ENCODE results near the gene MASP2. TPM values are rescaled to one million over a fixed set of nuclear protein-coding genes. Genes with fewer than 3 reads are reported as not detected.
"Not testable (repeated sequence)": the region's sequence is repeated elsewhere in the genome, so short reads cannot be mapped to it uniquely, and the experiment has no call there.

The MASP2 gene
- total RNA-seq, 1 donor from 2014 or later, result not detected

DNA sequence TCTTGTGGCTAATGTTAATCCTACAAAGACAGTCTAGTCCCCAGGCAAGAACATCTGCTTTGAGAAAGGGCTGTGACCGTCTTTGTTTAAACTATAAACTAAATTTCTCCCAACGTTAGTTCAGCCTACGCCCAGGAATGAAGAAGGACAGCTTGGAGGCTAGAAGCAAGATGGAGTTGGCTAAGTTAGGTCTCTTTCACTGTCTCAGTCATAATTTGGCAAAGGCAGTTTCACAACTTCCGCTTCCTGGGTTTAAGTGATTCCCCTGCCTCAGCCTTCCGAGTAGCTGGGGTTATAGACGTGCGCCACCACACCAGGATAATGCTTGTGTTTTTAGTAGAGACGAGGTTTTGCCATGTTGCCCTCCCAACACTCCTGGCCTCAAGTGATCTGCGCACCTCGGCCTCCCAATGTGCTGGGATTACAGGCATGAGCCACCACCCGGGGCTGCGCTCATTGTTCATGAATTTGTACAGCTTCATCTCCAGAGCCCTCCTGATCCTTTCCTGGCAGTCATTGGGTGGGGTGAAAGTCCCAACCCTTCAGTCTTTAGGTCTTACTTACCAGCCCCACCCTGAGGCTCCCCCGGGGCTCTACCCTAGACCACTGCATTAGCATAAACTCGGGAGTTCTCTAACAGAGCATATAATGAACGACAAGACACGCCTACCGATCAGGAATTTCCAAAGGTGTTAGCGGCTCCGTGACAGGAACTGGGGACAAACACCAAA, 4.9 kb upstream of the MASP2 start:
- TF ChIP-seq, protein P1, sequence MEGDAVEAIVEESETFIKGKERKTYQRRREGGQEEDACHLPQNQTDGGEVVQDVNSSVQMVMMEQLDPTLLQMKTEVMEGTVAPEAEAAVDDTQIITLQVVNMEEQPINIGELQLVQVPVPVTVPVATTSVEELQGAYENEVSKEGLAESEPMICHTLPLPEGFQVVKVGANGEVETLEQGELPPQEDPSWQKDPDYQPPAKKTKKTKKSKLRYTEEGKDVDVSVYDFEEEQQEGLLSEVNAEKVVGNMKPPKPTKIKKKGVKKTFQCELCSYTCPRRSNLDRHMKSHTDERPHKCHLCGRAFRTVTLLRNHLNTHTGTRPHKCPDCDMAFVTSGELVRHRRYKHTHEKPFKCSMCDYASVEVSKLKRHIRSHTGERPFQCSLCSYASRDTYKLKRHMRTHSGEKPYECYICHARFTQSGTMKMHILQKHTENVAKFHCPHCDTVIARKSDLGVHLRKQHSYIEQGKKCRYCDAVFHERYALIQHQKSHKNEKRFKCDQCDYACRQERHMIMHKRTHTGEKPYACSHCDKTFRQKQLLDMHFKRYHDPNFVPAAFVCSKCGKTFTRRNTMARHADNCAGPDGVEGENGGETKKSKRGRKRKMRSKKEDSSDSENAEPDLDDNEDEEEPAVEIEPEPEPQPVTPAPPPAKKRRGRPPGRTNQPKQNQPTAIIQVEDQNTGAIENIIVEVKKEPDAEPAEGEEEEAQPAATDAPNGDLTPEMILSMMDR (conservative IDR thresholded peaks at IDR 0.05; ENCODE audit: low read depth, low read length), result no peak

DNA sequence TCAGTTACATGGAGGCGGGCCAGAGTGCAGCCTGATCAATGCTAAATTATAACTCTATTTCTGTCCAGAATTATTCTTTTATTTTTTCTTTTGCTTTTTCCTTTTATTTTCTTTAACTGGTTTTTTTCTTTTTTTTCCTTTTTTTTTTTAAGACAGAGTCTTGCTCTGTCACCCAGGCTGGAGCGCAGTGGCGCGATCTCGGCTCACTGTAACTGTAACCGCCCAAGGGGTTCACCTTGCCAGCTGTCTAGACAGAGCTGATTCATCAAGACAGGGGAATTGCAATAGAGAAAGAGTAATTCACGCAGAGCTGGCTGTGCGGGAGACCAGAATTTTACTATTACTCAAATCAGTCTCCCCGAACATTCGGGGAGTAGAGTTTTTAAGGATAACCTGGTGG, 4.1 kb upstream of the MASP2 start:
- DNase-seq (ENCODE audit: low read depth); H3K4me3 ChIP-seq (ENCODE audit: low read depth, low read length): not testable (repeated sequence)

More for the DNA sequence above, 4.9 kb upstream of the MASP2 start:
- DNase-seq (ENCODE audit: low read depth), result no peak
- H3K4me3 ChIP-seq (ENCODE audit: low read depth, low read length), result no peak overlapping the region

DNA sequence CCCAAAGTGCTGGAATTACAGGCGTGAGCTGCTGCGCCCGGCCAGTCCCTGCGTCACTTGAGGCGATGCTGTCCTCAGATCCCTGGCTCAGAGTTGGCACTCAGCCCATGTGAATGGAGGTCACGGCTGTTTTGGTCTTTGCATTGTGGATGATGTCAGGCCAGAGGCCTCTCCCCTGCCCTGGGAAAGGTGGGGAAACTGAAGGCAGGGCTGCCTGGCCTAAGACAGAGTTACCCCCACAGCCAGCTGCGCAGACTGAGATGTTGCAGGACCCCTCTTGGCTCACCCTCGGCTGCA, 821 bp downstream of the MASP2 start:
- TF ChIP-seq, protein P1 (conservative IDR thresholded peaks at IDR 0.05; ENCODE audit: low read depth, low read length), result no peak

DNA sequence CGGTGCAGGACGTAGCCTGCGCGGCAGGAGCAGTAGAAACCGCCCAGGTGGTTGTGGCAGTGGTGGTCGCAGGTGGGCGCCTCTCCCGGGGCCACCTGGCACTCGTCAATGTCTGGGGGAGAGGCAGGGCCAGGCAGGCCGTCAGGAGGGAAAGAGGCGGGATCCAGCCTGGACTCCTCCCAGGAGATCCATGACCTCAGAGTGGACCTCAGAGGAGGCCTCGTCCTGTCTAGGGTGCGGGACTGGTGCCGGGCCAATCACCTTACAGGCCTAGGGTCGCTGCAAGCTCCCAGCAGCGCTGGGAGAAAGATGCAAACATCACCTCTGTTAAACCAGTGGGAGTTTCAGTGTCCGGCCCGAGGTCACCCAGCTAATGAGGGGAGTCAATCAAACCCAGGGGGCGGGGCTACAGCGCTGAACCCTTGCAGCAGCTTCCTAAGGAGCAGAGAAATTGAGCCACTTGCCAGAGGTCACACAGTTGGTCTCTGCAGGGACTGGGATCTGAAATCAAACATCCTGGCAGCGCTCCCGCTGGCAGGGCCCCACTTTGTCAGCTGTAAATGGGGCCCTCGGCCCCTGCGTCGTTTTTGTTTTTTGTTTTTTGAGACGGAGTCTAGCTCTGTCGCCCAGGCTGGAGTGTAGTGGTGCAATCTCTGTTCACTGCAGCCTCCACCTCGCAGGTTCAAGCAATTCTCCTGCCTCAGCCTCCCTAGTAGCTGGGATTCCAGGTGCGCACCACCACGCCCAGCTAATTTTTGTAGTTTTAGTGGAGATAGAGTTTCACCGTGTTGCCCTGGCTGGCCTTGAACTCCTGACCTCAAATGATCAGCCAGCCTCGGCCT, 1.4 kb downstream of the MASP2 start:
- TF ChIP-seq, protein P1 (conservative IDR thresholded peaks at IDR 0.05; ENCODE audit: low read depth, low read length), result no peak
- DNase-seq (ENCODE audit: low read depth), result no peak
- H3K4me3 ChIP-seq (ENCODE audit: low read depth, low read length), result no peak overlapping the region

More for the DNA sequence above, 821 bp downstream of the MASP2 start:
- no peak for DNase-seq (ENCODE audit: low read depth)
- H3K4me3 ChIP-seq (ENCODE audit: low read depth, low read length), result no peak overlapping the region

DNA sequence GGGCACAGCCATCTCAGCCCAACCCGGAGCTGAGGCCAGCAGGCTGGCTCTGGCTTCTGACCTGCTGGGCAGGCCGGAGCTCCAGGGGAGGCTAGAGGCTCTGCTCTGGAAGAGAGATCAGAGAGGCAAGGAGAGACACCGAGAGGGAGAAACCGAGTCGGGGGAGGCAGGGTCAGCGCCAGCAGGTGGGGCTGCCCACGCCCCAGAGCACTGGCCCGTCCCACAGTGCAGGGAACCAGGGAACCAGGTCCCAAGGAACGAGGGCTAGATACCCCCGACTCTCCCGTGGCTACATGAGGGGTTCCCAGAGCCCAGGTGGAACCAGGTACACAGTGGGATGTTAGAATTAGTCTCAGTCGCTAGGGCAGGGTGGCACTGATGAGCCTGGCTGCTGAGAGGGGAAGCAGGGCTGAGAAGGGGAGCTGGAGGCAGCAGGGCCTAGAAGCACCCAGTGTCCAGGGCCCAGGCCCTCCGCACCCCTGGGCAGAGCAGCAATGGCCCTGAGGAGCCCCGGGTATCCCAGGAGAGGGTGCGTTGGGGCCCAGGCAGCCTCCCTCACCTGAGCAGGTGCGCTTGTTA, 2.1 kb downstream of the MASP2 start:
- no peak overlapping the region for H3K4me3 ChIP-seq (ENCODE audit: low read depth, low read length)
- no peak for DNase-seq (ENCODE audit: low read depth)
- TF ChIP-seq, protein P1 (conservative IDR thresholded peaks at IDR 0.05; ENCODE audit: low read depth, low read length), result no peak

DNA sequence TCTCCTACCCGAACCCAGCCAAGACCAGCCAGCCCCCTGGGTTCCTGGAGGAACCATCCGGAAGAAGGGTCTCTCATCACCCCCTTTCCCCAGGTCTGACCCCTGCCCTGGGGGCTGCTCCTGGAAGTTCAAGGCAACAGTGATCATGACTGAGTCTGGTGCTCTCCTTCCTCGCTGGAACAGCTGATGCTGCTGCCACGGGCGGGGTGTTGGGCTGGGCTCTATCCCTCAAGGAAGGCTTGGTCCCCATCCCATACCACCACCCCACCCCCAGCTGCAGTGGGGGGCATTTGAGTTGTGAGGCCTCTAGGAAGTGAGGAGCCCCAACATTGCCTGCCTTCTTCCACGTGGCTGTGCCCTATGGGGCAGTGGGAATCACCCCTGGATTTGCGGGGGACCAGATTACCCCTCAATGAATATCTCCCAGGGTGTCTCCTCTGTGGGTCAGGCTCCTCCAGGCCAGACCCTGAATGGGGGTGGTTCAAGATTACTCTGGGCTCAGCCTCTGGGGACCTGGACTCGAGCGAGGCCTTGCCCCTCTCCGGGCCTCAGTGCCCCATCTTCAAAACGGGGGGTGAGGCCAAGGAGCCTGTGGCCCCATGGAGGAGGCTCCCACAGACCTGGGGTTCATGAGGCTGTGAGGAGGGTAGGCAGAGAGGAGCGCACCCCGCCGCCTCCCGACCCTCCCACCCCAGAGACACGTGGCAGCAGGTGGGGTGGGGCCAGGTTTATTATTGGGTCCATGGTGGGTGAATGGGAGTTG, 2.8 kb downstream of the MASP2 start:
- TF ChIP-seq, protein P1 (conservative IDR thresholded peaks at IDR 0.05; ENCODE audit: low read depth, low read length), result no peak
- no peak for DNase-seq (ENCODE audit: low read depth)

More for the DNA sequence above, 2.8 kb downstream of the MASP2 start:
- no peak overlapping the region for H3K4me3 ChIP-seq (ENCODE audit: low read depth, low read length)
